T-cell (primary cell): ENCODE results near the gene EPHA2. TPM values are rescaled to one million over a fixed set of nuclear protein-coding genes. Genes with fewer than 3 reads are reported as not detected.

Experiments used
- ATAC-seq, 4 experiments: fragments of 200-7000 bp in 3 of 4; fragments of 150-1000 bp in 1 of 4; cut with Tn5 transposase; replicated peaks in 1 of 4; 1 replicate in 3 of 4; 2 replicates in 1 of 4; pipeline ENCODE4 v1.10.0; 2021; ENCODE audit warnings: moderate library complexity in 3 of 4, mild to moderate bottlenecking in 2 of 4, moderate number of reproducible peaks in 1 of 4
- CTCF ChIA-PET, 2 donors: fragments of 300-600 bp; sonication (Branson Sonifier 250); formaldehyde crosslinking; loops; one replicate each; lab custom pipeline; 2022; ENCODE audit warnings: antibody characterized with exemption in 2 of 2; lab: Charles Lee
- POLR2A ChIA-PET, 2 donors: fragments of 300-600 bp; sonication (Branson Sonifier 250); formaldehyde crosslinking; loops; one replicate each; lab custom pipeline; 2022; ENCODE audit warnings: antibody characterized with exemption in 2 of 2; lab: Charles Lee
- DNase-seq, 35 experiments: peaks; one replicate each; pipeline versions ENCODE4 v3.0.0 to v3.0.0-alpha.2; 2013 to 2023
- H3K27ac ChIP-seq: one replicate; pipeline ENCODE4 v1.5.1; 2013; ENCODE audit warnings: low read length
- H3K27me3 ChIP-seq, 2 experiments: replicated peaks in 1 of 2; 1 replicate in 1 of 2; 2 replicates in 1 of 2; pipeline versions ENCODE4 v1.6.1 to v1.7.0; 2013; ENCODE audit warnings: low read length in 1 of 2, mixed read lengths in 1 of 2; ENCODE audit not compliant: control insufficient read depth in 2 of 2, insufficient read depth in 2 of 2; ENCODE audit errors: extremely low read depth in 1 of 2
- H3K36me3 ChIP-seq, 2 donors: 1 replicate in 1 of 2; 2 replicates in 1 of 2; pipeline versions ENCODE4 v1.6.1 to v1.7.0; 2013; ENCODE audit warnings: low read length in 1 of 2; ENCODE audit not compliant: control insufficient read depth in 2 of 2, insufficient read depth in 1 of 2; ENCODE audit errors: extremely low read depth in 1 of 2
- H3K4me1 ChIP-seq, 2 experiments: 1 replicate in 1 of 2; 2 replicates in 1 of 2; pipeline versions ENCODE4 v1.6.1 to v1.7.0; 2013; ENCODE audit warnings: low read length in 2 of 2, mixed read lengths in 1 of 2; ENCODE audit not compliant: insufficient read depth in 2 of 2, control insufficient read depth in 1 of 2; ENCODE audit errors: extremely low read depth in 1 of 2
- H3K4me3 ChIP-seq, 2 donors: 1 replicate in 1 of 2; 2 replicates in 1 of 2; pipeline versions ENCODE4 v1.5.1 to v1.7.0; 2013; ENCODE audit warnings: mild to moderate bottlenecking in 2 of 2, low read length in 1 of 2, moderate library complexity in 1 of 2; ENCODE audit not compliant: control insufficient read depth in 1 of 2; ENCODE audit errors: extremely low read depth in 1 of 2
- H3K9me3 ChIP-seq: 2 replicates; pipeline ENCODE4 v1.7.0; 2013
- H3K27ac Mint-ChIP-seq, 2 donors: one replicate each; pipeline ENCODE4 v1.8.0; 2020 to 2021; ENCODE audit warnings: mild to moderate bottlenecking in 2 of 2, mixed read lengths in 2 of 2
- H3K27me3 Mint-ChIP-seq, 2 donors: one replicate each; pipeline ENCODE4 v1.8.0; 2021 to 2022; ENCODE audit warnings: mixed read lengths in 2 of 2
- H3K36me3 Mint-ChIP-seq: one replicate; pipeline ENCODE4 v1.8.0; 2021; ENCODE audit warnings: mixed read lengths
- H3K4me1 Mint-ChIP-seq, 3 donors: one replicate each; pipeline ENCODE4 v1.8.0; 2020 to 2022; ENCODE audit warnings: mixed read lengths in 3 of 3, mild to moderate bottlenecking in 1 of 3
- H3K4me3 Mint-ChIP-seq, 3 donors: one replicate each; pipeline ENCODE4 v1.8.0; 2020 to 2022; ENCODE audit warnings: mild to moderate bottlenecking in 3 of 3, mixed read lengths in 3 of 3, moderate library complexity in 3 of 3
- H3K9me3 Mint-ChIP-seq, 3 donors: one replicate each; pipeline ENCODE4 v1.8.0; 2020 to 2022; ENCODE audit warnings: mixed read lengths in 3 of 3
- WGBS: methylation state at CpG from one replicate; pipeline ENCODE4 v1.1.5; 2013; ENCODE audit warnings: missing lambda C conversion rate; ENCODE audit not compliant: insufficient coverage; 5-methylcytosine and 5-hydroxymethylcytosine counted together
- total RNA-seq, 35 experiments: library from RNA in 6 of 35; stranded (reverse) in 6 of 35; fragments of 120-200 nt in 1 of 35; gene quantifications; one replicate each; pipeline versions ENCODE4 v1.2.1 to v1.2.4 and lab custom pipeline; 2013 to 2026

Gene EPHA2
- total RNA-seq, 5 donors from 2014 or later (not counting 1 experiment from before 2014, with no cell fraction given), result 0.19 to 0.66 (median 0.41) TPM; not detected in 1

GRCh38 chr1:16153096-16153998, 2.5 kb downstream of the EPHA2 start:
- Mint-ChIP-seq H3K27ac (no peak overlapping the region), H3K4me1 (peaks cover 35 to 54% (median 42%) of the 10 kb centered on the region in 3 donors), H3K27me3 (peaks cover 3 to 8% of the 10 kb centered on the region in 2 donors), H3K9me3 (no peaks in the 10 kb centered on the region), H3K36me3 (no peaks in the 10 kb centered on the region), H3K4me3 (peak overlapping the region in 1 of 3 donors; percentile 56)
- POLR2A ChIA-PET, result interaction anchor here (0.6 kb wide), 2 partner anchors 16 to 136 kb away, joined by 3 to 4 read pairs; no protein-coding TSS in a partner anchor
- Histone ChIP-seq H3K4me3 (peak overlapping the region in 1 of 2 donors; percentile 33), H3K27ac (no peak overlapping the region), H3K36me3 (no peaks in the 10 kb centered on the region), H3K27me3 (peaks cover 0 to 73% of the 10 kb centered on the region in 2 experiments), H3K9me3 (no peaks in the 10 kb centered on the region), H3K4me1 (peaks cover 55 to 72% of the 10 kb centered on the region in 2 experiments)
- ATAC-seq (no peak), DNase-seq (no peak)
- CTCF ChIA-PET, result interaction anchor here in 1 of 2 donors (0.9 kb wide), 1 partner anchor 78 kb away, joined by 11 read pairs; no protein-coding TSS in a partner anchor
- WGBS, result 64% methylated on average over 2 of the region's 13 CpGs

GRCh38 chr1:16152481-16153087, 3.3 kb downstream of the EPHA2 start:
- Mint-ChIP-seq H3K36me3 (no peaks in the 10 kb centered on the region), H3K9me3 (no peaks in the 10 kb centered on the region), H3K27me3 (peaks cover 3 to 10% of the 10 kb centered on the region in 2 donors), H3K4me1 (peaks cover 27 to 46% (median 34%) of the 10 kb centered on the region in 3 donors), H3K27ac (no peak overlapping the region), H3K4me3 (no peak overlapping the region)
- H3K9me3 ChIP-seq, result no peaks in the 10 kb centered on the region
- H3K4me1 ChIP-seq, result peaks cover 49 to 65% of the 10 kb centered on the region in 2 experiments
- no peak for DNase-seq
- ChIA-PET POLR2A (interaction anchor here (0.6 kb wide), 2 partner anchors 15 to 136 kb away, joined by 3 to 4 read pairs; no protein-coding TSS in a partner anchor), CTCF (no interaction called here)
- no peak for ATAC-seq
- no peak overlapping the region for H3K27ac ChIP-seq
- H3K36me3 ChIP-seq, result no peaks in the 10 kb centered on the region
- WGBS, result 61% methylated on average over 5 of the region's 16 CpGs
- H3K4me3 ChIP-seq, result no peak overlapping the region
- H3K27me3 ChIP-seq, result peaks cover 0 to 73% of the 10 kb centered on the region in 2 experiments

- peaks cover 44 to 59% of the 10 kb centered on the region in 2 experiments for H3K4me1 ChIP-seq
- no peaks in the 10 kb centered on the region for H3K9me3 ChIP-seq
- Mint-ChIP-seq H3K36me3 (no peaks in the 10 kb centered on the region), H3K4me3 (no peak overlapping the region), H3K27me3 (peaks cover 3 to 10% of the 10 kb centered on the region in 2 donors), H3K27ac (no peak overlapping the region), H3K4me1 (peaks cover 21 to 40% (median 28%) of the 10 kb centered on the region in 3 donors), H3K9me3 (no peaks in the 10 kb centered on the region)
- no peak overlapping the region for H3K27ac ChIP-seq
- ChIA-PET CTCF (no interaction called here), POLR2A (no interaction called here)
- H3K36me3 ChIP-seq, result no peaks in the 10 kb centered on the region
- H3K4me3 ChIP-seq, result no peak overlapping the region
- ATAC-seq, result no peak
- no CpG with 5 or more reads among the region's 4 CpGs for WGBS
- DNase-seq, result no peak
- peaks cover 0 to 73% of the 10 kb centered on the region in 2 experiments for H3K27me3 ChIP-seq
Measured at GRCh38 chr1:16151995-16152384, 3.9 kb downstream of the EPHA2 start.

GRCh38 chr1:16151196-16151994, 4.5 kb downstream of the EPHA2 start:
- Mint-ChIP-seq H3K9me3 (no peaks in the 10 kb centered on the region), H3K27ac (no peak overlapping the region), H3K4me1 (peaks cover 15 to 34% (median 23%) of the 10 kb centered on the region in 3 donors), H3K36me3 (no peaks in the 10 kb centered on the region), H3K27me3 (peaks cover 3 to 10% of the 10 kb centered on the region in 2 donors), H3K4me3 (no peak overlapping the region)
- POLR2A ChIA-PET, result no interaction called here
- Histone ChIP-seq H3K9me3 (no peaks in the 10 kb centered on the region), H3K36me3 (no peaks in the 10 kb centered on the region), H3K27ac (no peak overlapping the region), H3K4me1 (peaks cover 38 to 53% of the 10 kb centered on the region in 2 experiments), H3K27me3 (peaks cover 0 to 70% of the 10 kb centered on the region in 2 experiments), H3K4me3 (no peak overlapping the region)
- WGBS, result 67% methylated on average over 6 of the region's 9 CpGs
- ATAC-seq (no peak), DNase-seq (no peak)
- CTCF ChIA-PET, result no interaction called here

GRCh38 chr1:16150508-16150907, 5.4 kb downstream of the EPHA2 start:
- ChIA-PET POLR2A (no interaction called here), CTCF (no interaction called here)

More at GRCh38 chr1:16150508-16150907, 5.4 kb downstream of the EPHA2 start:
- Mint-ChIP-seq H3K9me3 (no peaks in the 10 kb centered on the region), H3K36me3 (no peaks in the 10 kb centered on the region), H3K27me3 (peaks cover 3 to 10% of the 10 kb centered on the region in 2 donors), H3K27ac (no peak overlapping the region), H3K4me1 (peaks cover 12 to 29% (median 20%) of the 10 kb centered on the region in 3 donors), H3K4me3 (no peak overlapping the region)
- no peak for ATAC-seq
- no peak for DNase-seq
- Histone ChIP-seq H3K27ac (no peak overlapping the region), H3K27me3 (peaks cover 0 to 72% of the 10 kb centered on the region in 2 experiments), H3K36me3 (no peaks in the 10 kb centered on the region), H3K4me1 (peaks cover 35 to 46% of the 10 kb centered on the region in 2 experiments), H3K4me3 (no peak overlapping the region), H3K9me3 (no peaks in the 10 kb centered on the region)
- 47% methylated on average over 4 of the region's 6 CpGs for WGBS
